ENCODE data around the gene IMPDH1.

Gene IMPDH1

GRCh38 chr7:128390871-128391565 is 18.8 kb downstream of the IMPDH1 start:
- Histone ChIP-seq H3K9ac (ENCODE audit: low read depth, low read length, poor library complexity) (peak overlapping the region; percentile 26), H2BK120ac (ENCODE audit: low read depth, low read length) (peak overlapping the region; percentile 68), H3K4ac (ENCODE audit: low read length) (no peak overlapping the region), H3K23ac (ENCODE audit: low read depth, low read length, poor library complexity) (no peak overlapping the region), H3K36me3 (replicated peaks in 1 of 2; ENCODE audit: control insufficient read depth in 2 of 2, insufficient read depth in 2 of 2, low read length in 2 of 2) (peaks cover 4 to 20% of the 10 kb centered on the region in 2 donors), H3K4me3 (ENCODE audit: low read length in 2 of 2) (no peak overlapping the region), H2BK12ac (ENCODE audit: low read length) (no peak overlapping the region), H2AFZ (ENCODE audit: low read length) (no peak overlapping the region), H3K14ac (ENCODE audit: low read length) (no peak overlapping the region), H3K79me1 (ENCODE audit: low read depth, low read length) (no peaks in the 10 kb centered on the region), H3K27ac (replicated peaks; ENCODE audit: low read length) (no peak overlapping the region), H3K27me3 (ENCODE audit: control insufficient read depth in 3 of 3, insufficient read depth in 3 of 3, low read depth in 1 of 3, low read length in 3 of 3) (peaks cover 0 to 8% (median 0%) of the 10 kb centered on the region in 3 experiments), H3K4me2 (ENCODE audit: insufficient read depth, low read length, poor library complexity, severe bottlenecking) (no peak overlapping the region), H2BK5ac (ENCODE audit: low read length) (no peak overlapping the region), H3K4me1 (ENCODE audit: control insufficient read depth in 2 of 2, insufficient read depth in 1 of 2, low read depth in 1 of 2, low read length in 2 of 2) (peaks cover 29 to 31% of the 10 kb centered on the region in 2 donors), H3K18ac (ENCODE audit: low read length) (no peak overlapping the region), H2AK5ac (ENCODE audit: low read depth, low read length) (no peak overlapping the region), H2BK15ac (ENCODE audit: low read length) (no peak overlapping the region), H4K91ac (ENCODE audit: low read depth, low read length, poor library complexity) (no peak overlapping the region), H3K9me3 (replicated peaks in 1 of 2; ENCODE audit: control insufficient read depth in 2 of 2, insufficient read depth in 1 of 2, low read depth in 1 of 2, low read length in 2 of 2) (no peaks in the 10 kb centered on the region), H4K8ac (ENCODE audit: low read depth, low read length) (no peak overlapping the region)
- no peak for DNase-seq (ENCODE audit: low spot score)
- WGBS, 2 donors (ENCODE audit: extremely low coverage in 2 of 2, insufficient read length in 2 of 2, insufficient replicate concordance in 1 of 2) = no CpG with 5 or more reads among the region's 3 CpGs

GRCh38 chr7:128389618-128390329 is 20.0 kb downstream of the IMPDH1 start:
- no peak overlapping the region for H2AFZ ChIP-seq (ENCODE audit: low read length)
- H3K27me3 ChIP-seq (ENCODE audit: control insufficient read depth in 3 of 3, insufficient read depth in 3 of 3, low read depth in 1 of 3, low read length in 3 of 3) = peaks cover 0 to 15% (median 0%) of the 10 kb centered on the region in 3 experiments
- H3K9ac ChIP-seq (ENCODE audit: low read depth, low read length, poor library complexity) = peak overlapping the region; percentile 74
- no CpG with 5 or more reads among the region's 9 CpGs for WGBS, 2 donors (ENCODE audit: extremely low coverage in 2 of 2, insufficient read length in 2 of 2, insufficient replicate concordance in 1 of 2)
- H2BK5ac ChIP-seq (ENCODE audit: low read length) = peak overlapping the region; percentile 50
- no peak overlapping the region for H3K4me3 ChIP-seq (ENCODE audit: low read length in 2 of 2)
- no peak overlapping the region for H3K4ac ChIP-seq (ENCODE audit: low read length)
- peaks cover 4 to 14% of the 10 kb centered on the region in 2 donors for H3K36me3 ChIP-seq (replicated peaks in 1 of 2; ENCODE audit: control insufficient read depth in 2 of 2, insufficient read depth in 2 of 2, low read length in 2 of 2)
- peak overlapping the region; percentile 23 for H2BK120ac ChIP-seq (ENCODE audit: low read depth, low read length)
- peak overlapping the region; percentile 91 for H2BK12ac ChIP-seq (ENCODE audit: low read length)
- H3K4me2 ChIP-seq (ENCODE audit: insufficient read depth, low read length, poor library complexity, severe bottlenecking) = no peak overlapping the region
- peak overlapping the region; percentile 16 for H4K91ac ChIP-seq (ENCODE audit: low read depth, low read length, poor library complexity)
- no peak for DNase-seq (ENCODE audit: low spot score)
- no peak overlapping the region for H4K8ac ChIP-seq (ENCODE audit: low read depth, low read length)
- no peaks in the 10 kb centered on the region for H3K79me1 ChIP-seq (ENCODE audit: low read depth, low read length)
- H3K27ac ChIP-seq (replicated peaks; ENCODE audit: low read length) = peak overlapping the region; percentile 82
- H3K18ac ChIP-seq (ENCODE audit: low read length) = peak overlapping the region; percentile 51
- H2BK15ac ChIP-seq (ENCODE audit: low read length) = peak overlapping the region; percentile 95
- H2AK5ac ChIP-seq (ENCODE audit: low read depth, low read length) = peak overlapping the region; percentile 54
- H3K4me1 ChIP-seq (ENCODE audit: control insufficient read depth in 2 of 2, insufficient read depth in 1 of 2, low read depth in 1 of 2, low read length in 2 of 2) = peaks cover 29 to 31% of the 10 kb centered on the region in 2 donors
- no peak overlapping the region for H3K23ac ChIP-seq (ENCODE audit: low read depth, low read length, poor library complexity)
- no peaks in the 10 kb centered on the region for H3K9me3 ChIP-seq (replicated peaks in 1 of 2; ENCODE audit: control insufficient read depth in 2 of 2, insufficient read depth in 1 of 2, low read depth in 1 of 2, low read length in 2 of 2)
- peak overlapping the region; percentile 22 for H3K14ac ChIP-seq (ENCODE audit: low read length)

DNA sequence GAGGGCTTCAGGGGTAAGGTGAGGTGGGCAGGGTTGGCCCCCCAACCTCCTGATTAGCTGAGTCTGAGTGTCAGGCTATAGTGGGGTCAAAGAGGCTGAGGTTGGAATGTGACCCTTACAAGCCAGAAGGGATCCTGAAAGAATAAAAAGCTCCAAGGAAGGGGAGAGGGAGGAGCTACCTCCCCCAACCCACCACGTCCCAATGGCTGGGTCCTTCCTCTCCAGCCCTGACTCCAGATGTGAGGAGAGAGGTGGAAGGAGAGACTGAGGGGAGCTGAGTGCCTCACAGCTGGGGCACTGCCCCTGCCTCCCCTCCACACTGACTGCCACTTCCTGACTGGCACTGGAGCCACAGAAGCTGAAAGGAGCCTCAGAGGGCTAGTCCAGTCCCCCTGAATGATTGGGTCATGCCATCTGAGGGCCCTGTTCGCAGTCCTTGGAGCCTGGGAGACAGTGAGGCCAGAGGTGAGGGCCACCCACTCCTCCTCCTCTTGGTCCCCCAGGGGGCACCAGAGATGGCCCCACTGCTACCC is 20.6 kb downstream of the IMPDH1 start:
- peak overlapping the region; percentile 89 for H3K18ac ChIP-seq (ENCODE audit: low read length)
- peak overlapping the region; percentile 96 for H2AK5ac ChIP-seq (ENCODE audit: low read depth, low read length)
- peak overlapping the region; percentile 95 for H2BK15ac ChIP-seq (ENCODE audit: low read length)
- H3K36me3 ChIP-seq (replicated peaks in 1 of 2; ENCODE audit: control insufficient read depth in 2 of 2, insufficient read depth in 2 of 2, low read length in 2 of 2) = peaks cover 4 to 12% of the 10 kb centered on the region in 2 donors
- H2BK12ac ChIP-seq (ENCODE audit: low read length) = peak overlapping the region; percentile 14
- H2AFZ ChIP-seq (ENCODE audit: low read length) = no peak overlapping the region
- H3K4me1 ChIP-seq (ENCODE audit: control insufficient read depth in 2 of 2, insufficient read depth in 1 of 2, low read depth in 1 of 2, low read length in 2 of 2) = peaks cover 29 to 31% of the 10 kb centered on the region in 2 donors
- H3K4me3 ChIP-seq (ENCODE audit: low read length in 2 of 2) = no peak overlapping the region
- peak overlapping the region; percentile 87 for H4K8ac ChIP-seq (ENCODE audit: low read depth, low read length)
- no peak overlapping the region for H3K23ac ChIP-seq (ENCODE audit: low read depth, low read length, poor library complexity)
- H3K27me3 ChIP-seq (ENCODE audit: control insufficient read depth in 3 of 3, insufficient read depth in 3 of 3, low read depth in 1 of 3, low read length in 3 of 3) = peaks cover 0 to 15% (median 0%) of the 10 kb centered on the region in 3 experiments
- DNase-seq (ENCODE audit: low spot score) = peak; percentile 61
- H2BK120ac ChIP-seq (ENCODE audit: low read depth, low read length) = peak overlapping the region; percentile 23
- no peaks in the 10 kb centered on the region for H3K79me1 ChIP-seq (ENCODE audit: low read depth, low read length)
- H3K4ac ChIP-seq (ENCODE audit: low read length) = peak overlapping the region; percentile 26
- H4K91ac ChIP-seq (ENCODE audit: low read depth, low read length, poor library complexity) = no peak overlapping the region
- WGBS, 2 donors (ENCODE audit: extremely low coverage in 2 of 2, insufficient read length in 2 of 2, insufficient replicate concordance in 1 of 2) = no CpG with 5 or more reads among the region's 2 CpGs
- no peak overlapping the region for H3K4me2 ChIP-seq (ENCODE audit: insufficient read depth, low read length, poor library complexity, severe bottlenecking)
- no peaks in the 10 kb centered on the region for H3K9me3 ChIP-seq (replicated peaks in 1 of 2; ENCODE audit: control insufficient read depth in 2 of 2, insufficient read depth in 1 of 2, low read depth in 1 of 2, low read length in 2 of 2)
- peak overlapping the region; percentile 50 for H2BK5ac ChIP-seq (ENCODE audit: low read length)
- H3K14ac ChIP-seq (ENCODE audit: low read length) = no peak overlapping the region
- H3K9ac ChIP-seq (ENCODE audit: low read depth, low read length, poor library complexity) = no peak overlapping the region
- H3K27ac ChIP-seq (replicated peaks; ENCODE audit: low read length) = peak overlapping the region; percentile 82

DNA sequence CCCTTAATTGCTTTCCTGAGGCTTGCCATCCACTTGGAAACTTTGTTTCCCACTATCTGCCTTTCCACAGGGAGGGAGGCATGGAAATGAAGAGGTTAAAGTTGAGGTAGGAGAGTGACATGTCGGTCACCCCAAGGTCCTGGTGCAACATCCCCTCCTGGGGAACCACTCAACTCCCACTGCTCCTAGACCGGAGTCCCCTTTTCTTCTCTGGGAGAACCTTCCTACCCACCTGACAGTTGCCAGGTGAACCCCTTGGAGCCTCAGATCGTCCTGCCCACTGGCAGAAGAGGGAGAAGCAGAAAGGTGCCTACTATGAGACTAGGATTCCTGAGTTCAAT is 21.7 kb downstream of the IMPDH1 start:
- H3K18ac ChIP-seq (ENCODE audit: low read length) = no peak overlapping the region
- H3K36me3 ChIP-seq (replicated peaks in 1 of 2; ENCODE audit: control insufficient read depth in 2 of 2, insufficient read depth in 2 of 2, low read length in 2 of 2) = peaks cover 1 to 7% of the 10 kb centered on the region in 2 donors
- no peak overlapping the region for H2BK12ac ChIP-seq (ENCODE audit: low read length)
- H3K9ac ChIP-seq (ENCODE audit: low read depth, low read length, poor library complexity) = no peak overlapping the region
- no CpG with 5 or more reads among the region's 3 CpGs for WGBS, 2 donors (ENCODE audit: extremely low coverage in 2 of 2, insufficient read length in 2 of 2, insufficient replicate concordance in 1 of 2)
- no peak overlapping the region for H4K91ac ChIP-seq (ENCODE audit: low read depth, low read length, poor library complexity)
- no peak for DNase-seq (ENCODE audit: low spot score)
- H2BK15ac ChIP-seq (ENCODE audit: low read length) = peak overlapping the region; percentile 95
- peak overlapping the region; percentile 96 for H2AK5ac ChIP-seq (ENCODE audit: low read depth, low read length)
- peaks cover 0 to 23% (median 0%) of the 10 kb centered on the region in 3 experiments for H3K27me3 ChIP-seq (ENCODE audit: control insufficient read depth in 3 of 3, insufficient read depth in 3 of 3, low read depth in 1 of 3, low read length in 3 of 3)
- H3K4me2 ChIP-seq (ENCODE audit: insufficient read depth, low read length, poor library complexity, severe bottlenecking) = peak overlapping the region; percentile 13
- H2AFZ ChIP-seq (ENCODE audit: low read length) = peak overlapping the region; percentile 73
- H3K4me1 ChIP-seq (ENCODE audit: control insufficient read depth in 2 of 2, insufficient read depth in 1 of 2, low read depth in 1 of 2, low read length in 2 of 2) = peaks cover 29 to 31% of the 10 kb centered on the region in 2 donors
- no peak overlapping the region for H3K4me3 ChIP-seq (ENCODE audit: low read length in 2 of 2)
- H3K27ac ChIP-seq (replicated peaks; ENCODE audit: low read length) = peak overlapping the region; percentile 2
- no peak overlapping the region for H3K4ac ChIP-seq (ENCODE audit: low read length)
- H2BK5ac ChIP-seq (ENCODE audit: low read length) = peak overlapping the region; percentile 50
- no peak overlapping the region for H3K23ac ChIP-seq (ENCODE audit: low read depth, low read length, poor library complexity)
- no peak overlapping the region for H2BK120ac ChIP-seq (ENCODE audit: low read depth, low read length)
- no peaks in the 10 kb centered on the region for H3K79me1 ChIP-seq (ENCODE audit: low read depth, low read length)
- H4K8ac ChIP-seq (ENCODE audit: low read depth, low read length) = no peak overlapping the region
- no peaks in the 10 kb centered on the region for H3K9me3 ChIP-seq (replicated peaks in 1 of 2; ENCODE audit: control insufficient read depth in 2 of 2, insufficient read depth in 1 of 2, low read depth in 1 of 2, low read length in 2 of 2)
- no peak overlapping the region for H3K14ac ChIP-seq (ENCODE audit: low read length)
